Neural progenitor cell (in vitro differentiated cells): Measurements from ENCODE around the gene ARHGAP35.

ENCODE experiments used
- EZH2 ChIP-seq: fragments of 200-600 bp; sonication (generic); IDR thresholded peaks from 2 replicates; pipeline ENCODE4 v1.6.1; 2017; ENCODE audit warnings: antibody characterized with exemption, mild to moderate bottlenecking, moderate library complexity
- EZH2phosphoT487 ChIP-seq: fragments of 200-600 bp; sonication (generic); IDR thresholded peaks from 2 replicates; pipeline ENCODE4 v1.6.1; 2017; ENCODE audit warnings: antibody characterized with exemption
- TF ChIP-seq, protein P1 (sequence below): fragments of 200-600 bp; sonication (generic); IDR thresholded peaks from 2 replicates; pipeline ENCODE4 v1.5.1; 2017; ENCODE audit warnings: antibody characterized with exemption, mild to moderate bottlenecking

GRCh38 chr19:46904114-46905060 lies 43.6 kb downstream of the ARHGAP35 start:
- TF ChIP-seq EZH2 (no peak), EZH2phosphoT487 (no peak)
- TF ChIP-seq, protein P1, sequence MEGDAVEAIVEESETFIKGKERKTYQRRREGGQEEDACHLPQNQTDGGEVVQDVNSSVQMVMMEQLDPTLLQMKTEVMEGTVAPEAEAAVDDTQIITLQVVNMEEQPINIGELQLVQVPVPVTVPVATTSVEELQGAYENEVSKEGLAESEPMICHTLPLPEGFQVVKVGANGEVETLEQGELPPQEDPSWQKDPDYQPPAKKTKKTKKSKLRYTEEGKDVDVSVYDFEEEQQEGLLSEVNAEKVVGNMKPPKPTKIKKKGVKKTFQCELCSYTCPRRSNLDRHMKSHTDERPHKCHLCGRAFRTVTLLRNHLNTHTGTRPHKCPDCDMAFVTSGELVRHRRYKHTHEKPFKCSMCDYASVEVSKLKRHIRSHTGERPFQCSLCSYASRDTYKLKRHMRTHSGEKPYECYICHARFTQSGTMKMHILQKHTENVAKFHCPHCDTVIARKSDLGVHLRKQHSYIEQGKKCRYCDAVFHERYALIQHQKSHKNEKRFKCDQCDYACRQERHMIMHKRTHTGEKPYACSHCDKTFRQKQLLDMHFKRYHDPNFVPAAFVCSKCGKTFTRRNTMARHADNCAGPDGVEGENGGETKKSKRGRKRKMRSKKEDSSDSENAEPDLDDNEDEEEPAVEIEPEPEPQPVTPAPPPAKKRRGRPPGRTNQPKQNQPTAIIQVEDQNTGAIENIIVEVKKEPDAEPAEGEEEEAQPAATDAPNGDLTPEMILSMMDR, result no peak
